HG03439 (cell line): Measurements from ENCODE around the gene TBCC.

ENCODE experiments used
- ATAC-seq: cut with Tn5 transposase; IDR thresholded peaks from one replicate; pipeline ENCODE4 v1.9.1; 2021; ENCODE audit warnings: mild to moderate bottlenecking, moderate library complexity; ENCODE audit not compliant: unreplicated experiment

Gene TBCC

DNA sequence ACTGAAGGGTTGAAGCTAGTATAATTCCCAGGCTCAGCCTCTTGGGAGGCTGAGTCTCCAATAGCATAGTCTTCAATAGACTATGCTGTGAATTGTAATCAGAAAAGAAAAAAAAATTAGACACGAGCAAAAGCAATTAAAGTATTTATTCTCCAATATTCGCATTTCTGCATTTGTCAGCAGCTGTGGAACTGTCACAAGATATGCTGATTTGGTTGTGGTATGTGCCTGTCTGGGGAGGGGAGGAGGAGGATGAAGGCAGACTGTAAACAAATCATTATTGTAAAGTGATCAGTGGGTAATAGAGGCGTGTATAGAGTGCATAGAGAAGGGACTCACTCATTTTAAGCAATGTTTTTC is 25.8 kb upstream of the TBCC start:
- ATAC-seq: no peak

GRCh38 chr6:42769836-42770235 is 23.9 kb upstream of the TBCC start:
- ATAC-seq: no peak

DNA sequence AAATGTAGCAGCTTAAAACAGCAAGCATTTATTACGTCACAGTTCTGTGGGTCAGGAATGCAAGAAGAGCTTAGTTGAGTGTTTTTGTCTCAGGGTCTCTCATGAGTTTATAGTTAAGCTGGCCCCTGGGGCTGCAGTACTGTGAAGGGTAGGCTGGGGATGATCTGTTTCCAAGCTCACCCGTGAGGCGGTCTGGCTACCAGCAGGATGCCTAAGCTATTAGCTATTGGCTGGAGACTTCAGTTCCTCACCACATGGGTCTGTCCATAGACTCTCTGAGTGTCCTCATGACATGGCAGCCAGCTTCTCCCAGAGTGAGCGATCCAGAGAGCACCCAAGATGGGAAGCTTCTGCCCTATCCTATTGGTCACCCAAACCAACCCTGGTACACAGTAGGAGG is 23.1 kb upstream of the TBCC start:
- no peak for ATAC-seq

DNA sequence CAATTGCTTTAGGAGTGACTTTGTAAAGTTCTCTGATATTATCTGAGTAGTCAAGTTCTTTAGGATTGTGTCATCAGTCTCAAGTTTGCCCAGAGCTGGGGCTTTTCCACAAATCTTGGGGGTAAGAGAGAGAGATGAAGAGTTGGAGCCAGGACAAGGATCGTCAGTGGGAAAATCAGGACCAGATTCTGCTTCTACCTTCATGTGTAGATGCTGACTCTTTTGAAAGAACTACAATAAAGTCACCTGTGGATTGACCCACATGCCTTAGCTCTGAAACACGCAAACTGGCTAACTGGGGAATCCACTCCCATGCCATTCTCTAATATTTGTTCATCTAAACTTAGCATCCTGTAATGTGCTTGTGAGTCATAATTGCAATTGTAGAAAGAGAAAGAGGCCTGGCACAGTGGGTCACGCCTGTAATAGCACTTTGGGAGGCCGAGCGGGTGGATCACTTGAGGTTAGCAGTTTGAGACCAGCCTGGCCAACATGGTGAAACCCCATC is 20.3 kb upstream of the TBCC start:
- ATAC-seq: no peak

- ATAC-seq: no peak
Observed at GRCh38 chr6:42764911-42765648, 19.2 kb upstream of the TBCC start.

DNA sequence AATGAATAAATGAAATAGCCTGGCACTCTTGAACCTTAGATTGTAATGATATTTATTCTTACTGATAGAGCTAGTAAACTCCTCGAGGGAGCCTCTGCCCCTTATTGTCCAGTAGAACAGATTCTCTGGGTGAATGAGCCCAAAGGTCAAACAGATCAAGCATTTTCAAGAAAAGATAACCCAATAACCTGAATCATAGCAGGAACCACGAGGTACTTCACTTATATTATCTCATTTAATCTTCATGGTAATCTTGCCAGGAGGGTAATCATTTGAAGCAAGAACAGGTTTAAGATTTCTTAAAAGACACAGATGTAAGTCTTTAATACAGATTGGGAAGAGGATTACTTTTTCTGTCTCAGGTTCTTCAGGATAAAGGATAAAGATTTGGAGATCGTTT is 17.0 kb upstream of the TBCC start:
- ATAC-seq: no peak

DNA sequence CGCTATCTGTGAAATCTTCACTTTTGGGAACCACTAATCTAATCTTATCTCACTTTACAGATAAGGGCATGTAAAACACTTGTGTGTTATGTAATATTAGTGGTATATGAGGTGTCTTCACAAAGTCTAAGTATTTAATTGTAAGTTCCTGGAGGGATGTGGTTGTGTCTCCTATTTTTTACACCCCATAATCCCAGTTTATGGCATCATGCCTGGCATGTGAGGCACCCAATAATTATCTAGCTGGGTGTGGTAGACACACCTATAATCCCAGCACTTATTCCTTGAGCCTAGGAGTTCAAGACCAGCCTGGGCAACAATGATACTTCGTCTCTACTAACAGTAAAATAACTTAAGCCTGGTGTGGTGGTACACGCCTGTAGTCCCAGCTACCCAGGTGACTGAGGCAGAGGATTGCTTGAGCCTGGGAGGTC is 16.5 kb upstream of the TBCC start:
- ATAC-seq: no peak

DNA sequence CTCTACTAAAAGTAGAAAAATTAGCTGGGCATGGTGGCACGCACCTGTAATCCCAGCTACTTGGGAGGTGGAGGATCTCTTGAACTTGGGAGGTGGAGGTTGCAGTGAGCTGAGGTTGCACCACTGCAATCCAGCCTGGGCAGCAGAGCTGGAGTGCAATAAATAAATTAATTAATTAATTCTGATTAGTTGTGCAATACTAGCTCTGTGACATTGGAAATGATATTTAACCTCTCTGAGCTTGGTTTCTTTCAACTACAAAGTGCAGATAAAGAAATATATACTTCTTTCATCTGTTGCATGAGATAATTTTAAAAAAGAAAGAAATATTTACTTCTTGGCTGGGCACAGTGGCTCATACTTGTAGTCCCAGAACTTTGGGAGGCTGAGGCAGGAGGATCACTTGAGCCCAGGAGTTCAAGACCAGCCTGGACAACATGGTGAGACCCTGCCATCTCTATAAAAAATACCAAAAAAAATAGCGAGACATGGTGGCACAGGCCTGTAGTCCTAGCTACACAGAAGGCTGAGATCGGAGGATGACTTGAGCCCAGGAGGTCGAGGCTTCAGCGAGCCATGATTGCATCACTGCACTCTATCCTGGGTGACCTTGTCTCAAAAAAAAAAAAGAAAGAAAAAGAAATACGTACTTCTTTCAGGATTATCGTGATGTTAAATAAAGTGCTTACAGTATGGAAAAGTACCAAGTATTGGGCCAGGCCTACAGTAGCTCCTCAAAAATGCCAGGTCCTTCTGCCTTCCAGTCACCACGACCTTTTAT is 15.6 kb upstream of the TBCC start:
- no peak for ATAC-seq

DNA sequence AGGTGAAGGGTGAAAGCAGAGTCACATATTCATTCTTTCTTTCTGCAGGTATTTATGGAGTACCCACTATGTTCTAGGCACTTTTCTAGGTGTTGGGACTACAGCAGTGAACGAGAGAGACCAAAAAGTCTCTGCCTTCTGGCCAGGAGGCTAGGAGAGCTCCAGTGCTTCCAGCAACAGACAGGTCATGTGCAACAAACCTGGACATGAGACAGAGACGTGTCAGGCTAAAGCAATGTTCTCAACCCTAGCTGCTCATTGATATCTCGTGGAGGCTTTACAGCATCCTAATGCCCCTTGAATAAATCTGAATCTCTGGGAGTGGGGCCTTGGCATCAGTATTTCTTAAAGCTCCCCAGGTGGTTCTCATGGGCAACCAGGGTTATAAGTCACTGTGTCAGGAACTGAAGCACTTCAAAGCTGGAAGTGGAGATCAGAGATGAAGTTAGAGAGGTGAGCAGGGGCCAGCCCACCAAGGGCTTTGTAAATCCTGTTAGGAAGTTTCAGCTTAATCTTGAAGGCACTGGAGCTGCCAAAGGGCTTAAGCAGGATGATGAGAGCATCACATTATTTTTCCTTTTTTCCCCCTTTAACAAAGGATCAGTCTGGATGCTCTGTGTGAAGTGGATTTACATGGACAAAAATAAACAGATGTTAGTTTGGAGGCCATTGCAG is 13.0 kb upstream of the TBCC start:
- ATAC-seq: no peak

DNA sequence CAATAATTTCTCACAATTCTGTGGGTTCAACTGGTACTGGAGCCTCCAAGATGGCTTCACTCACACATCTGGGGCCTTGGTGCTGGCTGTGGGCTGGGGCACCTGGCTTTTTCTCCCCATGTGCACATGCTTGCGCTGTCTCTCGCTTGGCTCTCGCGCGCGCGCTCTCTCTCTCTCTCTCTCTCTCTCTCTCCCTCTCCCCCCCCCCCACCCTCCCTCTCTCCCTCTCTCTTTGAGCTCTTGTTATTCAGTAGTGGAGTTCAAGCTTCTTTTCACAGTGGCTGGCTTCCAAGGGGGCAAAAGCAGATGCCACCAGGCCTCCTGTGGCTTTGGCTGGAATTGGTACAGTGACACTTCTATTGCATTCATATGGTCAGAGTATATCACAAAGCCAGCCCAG is 10.8 kb upstream of the TBCC start:
- no peak for ATAC-seq

GRCh38 chr6:42754759-42755158 is 8.9 kb upstream of the TBCC start:
- no peak for ATAC-seq

GRCh38 chr6:42751055-42751454 is 5.2 kb upstream of the TBCC start:
- ATAC-seq: no peak

DNA sequence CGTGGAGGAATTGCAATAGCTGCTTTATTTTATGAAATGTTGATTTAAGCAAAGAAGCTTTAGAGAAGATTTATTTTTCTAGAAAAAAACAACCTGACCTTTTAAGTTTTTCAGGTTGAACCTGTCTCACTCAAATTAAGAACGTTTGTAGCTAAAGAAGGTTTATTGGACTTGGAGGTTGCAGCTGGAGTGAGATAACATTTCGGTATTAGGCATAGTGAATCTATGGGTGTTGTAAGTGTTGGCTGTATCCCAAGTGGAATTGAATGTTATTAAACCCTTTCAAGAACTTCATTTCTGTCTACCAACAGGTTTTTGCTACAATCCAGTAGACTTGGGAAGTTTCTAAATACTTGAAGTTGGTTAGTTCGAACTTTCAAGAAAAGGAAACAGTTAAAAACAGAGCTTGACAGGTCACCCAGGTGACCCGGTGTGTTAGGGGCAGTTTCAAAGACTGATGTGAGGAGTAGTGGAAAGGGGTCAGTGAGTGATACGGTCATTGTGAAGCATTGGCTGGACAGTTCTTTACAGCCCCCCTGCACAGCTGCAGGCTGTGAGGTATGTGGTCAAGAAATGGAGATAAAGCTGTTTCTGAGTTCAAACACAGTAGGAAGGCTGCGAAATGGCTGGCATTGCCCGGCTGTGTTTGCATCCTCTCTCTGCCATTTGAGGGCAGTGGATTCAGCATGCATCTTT is 2.4 kb upstream of the TBCC start:
- ATAC-seq: no peak

GRCh38 chr6:42746463-42747391 is 824 bp upstream of the TBCC start:
- ATAC-seq: peak; percentile 50

DNA sequence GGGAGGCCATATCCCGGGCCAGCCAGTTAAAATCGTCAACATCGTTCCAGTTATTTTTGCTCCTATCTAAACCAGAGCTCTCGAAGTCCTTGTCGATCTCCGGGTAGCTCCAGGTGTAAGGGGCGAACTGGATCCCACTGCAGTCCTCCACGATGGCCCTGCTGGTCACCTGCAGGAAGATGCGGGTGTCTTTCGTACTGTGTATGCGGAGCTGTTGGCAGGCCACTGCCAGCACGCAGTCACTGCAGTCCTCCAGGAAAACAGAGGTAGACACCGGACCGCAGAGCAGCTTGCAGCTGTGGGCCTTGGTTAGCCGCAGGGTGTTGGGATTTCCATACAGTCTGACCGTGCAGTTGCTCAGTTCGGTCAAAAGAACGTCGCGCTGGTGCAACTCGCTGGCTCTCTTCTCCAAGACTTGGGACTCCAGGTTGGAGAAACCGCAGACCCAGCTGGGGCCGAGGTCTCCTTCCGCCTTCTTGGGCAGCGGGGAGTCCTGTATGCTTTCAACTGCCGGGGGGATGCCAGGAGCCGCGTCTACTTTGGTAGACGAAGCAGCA is 742 bp downstream of the TBCC start:
- peak; percentile 3 for ATAC-seq

GRCh38 chr6:42744351-42744893 is 1.5 kb downstream of the TBCC start:
- no peak for ATAC-seq

DNA sequence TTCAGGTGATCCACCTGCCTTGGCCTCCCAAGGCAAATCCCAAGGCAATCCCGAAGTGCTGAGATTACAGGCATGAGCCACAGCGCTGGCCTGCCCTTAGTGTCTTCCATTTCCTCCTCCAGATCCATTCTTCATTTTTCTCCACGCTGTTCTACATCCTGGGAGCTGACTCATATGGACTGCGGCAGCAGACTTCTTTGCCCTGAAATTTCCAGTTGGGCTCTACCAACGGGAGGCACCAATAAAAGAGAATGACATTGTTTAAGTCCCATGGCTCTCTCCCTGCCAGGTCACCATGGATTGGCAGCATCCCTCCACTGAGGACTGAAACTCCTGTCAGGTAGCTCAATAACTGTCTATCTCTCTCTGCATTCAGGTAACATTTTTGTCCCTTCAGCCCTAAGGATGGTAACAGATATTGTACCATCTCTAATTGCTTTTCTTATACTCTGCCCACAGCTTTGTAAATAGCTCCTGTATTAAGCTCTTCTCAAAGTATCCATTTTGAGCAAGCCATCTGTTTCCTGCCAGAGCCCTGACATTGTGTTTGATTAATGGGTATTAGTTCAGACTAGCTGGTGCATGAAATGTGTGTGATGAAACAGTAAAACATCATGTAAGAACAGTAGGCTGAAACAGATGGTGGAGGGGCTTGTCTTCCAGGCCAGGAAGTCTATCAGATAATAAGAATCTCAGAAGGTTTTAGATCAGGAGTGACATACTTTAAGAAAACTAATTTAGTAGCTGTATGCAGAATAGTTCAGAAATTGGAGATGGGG is 3.6 kb downstream of the TBCC start:
- no peak for ATAC-seq

DNA sequence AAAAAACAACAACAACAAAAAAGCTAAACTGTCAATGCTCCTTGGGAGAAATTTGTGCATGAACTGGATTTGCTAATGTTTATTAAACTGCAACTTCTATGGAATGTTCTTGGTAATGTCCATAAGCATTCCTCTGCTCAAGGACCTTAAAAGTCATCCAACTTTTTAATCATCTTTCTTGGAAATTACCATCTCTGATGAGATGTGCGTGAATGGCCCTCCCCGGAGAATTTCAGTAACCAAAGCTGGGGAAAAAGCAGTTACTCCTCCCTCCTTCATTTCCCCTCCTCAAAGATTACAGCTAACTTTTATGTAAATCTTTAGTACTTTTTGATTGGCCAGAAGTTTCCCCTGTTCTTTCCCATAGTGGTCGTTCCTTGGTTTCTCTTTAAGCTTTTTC is 5.2 kb downstream of the TBCC start:
- ATAC-seq: no peak

- no peak for ATAC-seq
Observed at GRCh38 chr6:42735976-42736375, 9.9 kb downstream of the TBCC start.
